WTC11 (cell line): ENCODE measurements around the gene RAB3D. TPM values are rescaled to one million over a fixed set of nuclear protein-coding genes. Genes with fewer than 3 reads are reported as not detected.

Experiments used
- ATAC-seq: fragments of 200-7000 bp; cut with Tn5 transposase; 2 replicates; pipeline ENCODE4 v1.10.0; 2021; ENCODE audit warnings: mild to moderate bottlenecking, moderate library complexity
- CTCF ChIA-PET: fragments of 300-600 bp; sonication (Branson Sonifier 250); formaldehyde crosslinking; loops from one replicate; lab custom pipeline; 2021; ENCODE audit warnings: antibody characterized with exemption; lab: Charles Lee
- POLR2A ChIA-PET: fragments of 350-600 bp; sonication (Branson Sonifier 250); formaldehyde crosslinking; loops from one replicate; lab custom pipeline; 2021; ENCODE audit warnings: antibody characterized with exemption; lab: Charles Lee
- DNase-seq: peaks from one replicate; pipeline ENCODE4 v3.0.0; 2021; ENCODE audit warnings: low spot score
- H3K27ac Mint-ChIP-seq: 2 replicates; pipeline ENCODE4 v1.8.0; 2021; ENCODE audit warnings: mixed read lengths
- H3K27me3 Mint-ChIP-seq: 2 replicates; pipeline ENCODE4 v1.8.0; 2021; ENCODE audit warnings: low read depth, mild to moderate bottlenecking, moderate library complexity, mixed read lengths
- H3K36me3 Mint-ChIP-seq: 2 replicates; pipeline ENCODE4 v1.8.0; 2021; ENCODE audit warnings: mixed read lengths
- H3K4me1 Mint-ChIP-seq: 2 replicates; pipeline ENCODE4 v1.8.0; 2022; ENCODE audit warnings: mixed read lengths
- H3K4me3 Mint-ChIP-seq: 2 replicates; pipeline ENCODE4 v1.8.0; 2021; ENCODE audit warnings: mild to moderate bottlenecking, moderate library complexity, mixed read lengths
- H3K9me3 Mint-ChIP-seq: 2 replicates; pipeline ENCODE4 v1.8.0; 2021; ENCODE audit warnings: mixed read lengths
- ATF2 ChIP-seq: sonication (generic); formaldehyde crosslinking; IDR thresholded peaks from 2 replicates; pipeline ENCODE4 v1.8.1; 2022; ENCODE audit warnings: low read depth, missing genetic modification reagents, borderline replicate concordance
- E2F4 ChIP-seq: sonication (generic); formaldehyde crosslinking; IDR thresholded peaks from 2 replicates; pipeline ENCODE4 v1.8.1; 2022; ENCODE audit warnings: low read depth, mild to moderate bottlenecking, moderate library complexity, missing genetic modification reagents, borderline replicate concordance
- RELA ChIP-seq: sonication (generic); formaldehyde crosslinking; IDR thresholded peaks from 2 replicates; pipeline ENCODE4 v1.8.1; 2022; ENCODE audit warnings: missing genetic modification reagents, mild to moderate bottlenecking, borderline replicate concordance
- TCF7 ChIP-seq: sonication (generic); formaldehyde crosslinking; IDR thresholded peaks from 2 replicates; pipeline ENCODE4 v1.8.0; 2022; ENCODE audit warnings: mild to moderate bottlenecking, low read depth, missing genetic modification reagents, moderate library complexity
- ZBTB21 ChIP-seq: sonication (generic); formaldehyde crosslinking; IDR thresholded peaks from 2 replicates; pipeline ENCODE4 v1.8.1; 2023; ENCODE audit warnings: mild to moderate bottlenecking, missing genetic modification reagents, borderline replicate concordance
- ZNF425 ChIP-seq: fragments of 250-450 bp; sonication (Bioruptor Pico); conservative IDR thresholded peaks from 2 replicates; pipeline ENCODE4 v1.9.0; 2021; ENCODE audit warnings: mild to moderate bottlenecking
- total RNA-seq: library from RNA; stranded (reverse); gene quantifications from 3 replicates; pipeline ENCODE4 v1.2.3, GENCODE V29; 2021

RAB3D gene
- total RNA-seq, 1 experiment from 2014 or later: 18.9 TPM

GRCh38 chr19:11273989-11274388, 65.5 kb downstream of the RAB3D start (continued):
- TF ChIP-seq ATF2 (CRISPR knock-in tag) (no peak), RELA (CRISPR knock-in tag) (no peak), ZBTB21 (CRISPR knock-in tag) (no peak)

- Mint-ChIP-seq H3K4me3 (no peak overlapping the region), H3K4me1 (peaks cover 6% of the 10 kb centered on the region), H3K27me3 (peaks cover 12% of the 10 kb centered on the region), H3K27ac (no peak overlapping the region), H3K36me3 (peaks cover 7% of the 10 kb centered on the region), H3K9me3 (peaks cover 10% of the 10 kb centered on the region)
- CTCF ChIA-PET: interaction anchor here (0.6 to 2.0 kb wide), 3 partner anchors 11 to 110 kb away, joined by 3 to 8 read pairs (median 6); partner anchors contain the start of genes DOCK6 and EPOR
- POLR2A ChIA-PET: no interaction called here
- DNase-seq (no peak), ATAC-seq (no peak)
- TF ChIP-seq ZNF425 (CRISPR knock-in tag) (no peak), E2F4 (no peak), TCF7 (CRISPR knock-in tag) (no peak)
Measured at GRCh38 chr19:11273296-11273695, 66.2 kb downstream of the RAB3D start.

Other genes starting within 250 kb of the RAB3D start
- gene SPC24, start 183.9 kb downstream of the RAB3D start, total RNA-seq: 52.0 to 62.2 TPM (median 58.3 TPM) in 3 replicates
- 31.8 to 35.1 TPM (median 33.2 TPM) in 3 replicates for gene KANK2, start 142.1 kb downstream of the RAB3D start, total RNA-seq
- 0.30 TPM in 1 of 3 replicates, not detected in the others for gene ANGPTL8, start 100.0 kb downstream of the RAB3D start, total RNA-seq
- 88.8 to 100 TPM (median 90.7 TPM) in 3 replicates for gene DOCK6, start 77.1 kb downstream of the RAB3D start, total RNA-seq
- gene TSPAN16, start 43.5 kb downstream of the RAB3D start, total RNA-seq: 0.30 TPM in 1 of 3 replicates, not detected in the others
- gene TMEM205, start 6.6 kb upstream of the RAB3D start, total RNA-seq: 69.9 to 78.3 TPM (median 76.0 TPM) in 3 replicates
- gene CCDC159, start 6.9 kb upstream of the RAB3D start, total RNA-seq: 5.5 to 8.5 TPM (median 6.8 TPM) in 3 replicates
- gene PLPPR2, start 15.8 kb upstream of the RAB3D start, total RNA-seq: 7.5 to 9.6 TPM (median 8.4 TPM) in 3 replicates
- gene SWSAP1, start 35.0 kb upstream of the RAB3D start, total RNA-seq: 2.4 to 3.9 TPM (median 3.0 TPM) in 3 replicates
- 16.8 to 20.9 TPM (median 20.4 TPM) in 3 replicates for gene EPOR, start 44.7 kb upstream of the RAB3D start, total RNA-seq
- gene RGL3, start 79.7 kb upstream of the RAB3D start, total RNA-seq: 69.0 to 88.3 TPM (median 86.0 TPM) in 3 replicates
- 4.1 to 5.8 TPM (median 4.8 TPM) in 3 replicates for gene ODAD3, start 95.5 kb upstream of the RAB3D start, total RNA-seq
- gene PRKCSH, start 96.0 kb upstream of the RAB3D start, total RNA-seq: 396 to 405 TPM (median 402 TPM) in 3 replicates
- 1.4 to 3.0 TPM (median 1.6 TPM) in 3 replicates for gene ELAVL3, start 141.4 kb upstream of the RAB3D start, total RNA-seq
- 10.3 to 13.4 TPM (median 11.5 TPM) in 3 replicates for gene ZNF653, start 166.2 kb upstream of the RAB3D start, total RNA-seq
- gene ECSIT, start 189.5 kb upstream of the RAB3D start, total RNA-seq: 56.4 to 64.1 TPM (median 61.7 TPM) in 3 replicates
- gene CNN1, start 199.2 kb upstream of the RAB3D start, total RNA-seq: 16.0 to 18.0 TPM (median 17.4 TPM) in 3 replicates
- gene ELOF1, start 219.6 kb upstream of the RAB3D start, total RNA-seq: 70.9 to 86.0 TPM (median 73.4 TPM) in 3 replicates
- 8.6 to 14.3 TPM (median 11.8 TPM) in 3 replicates for gene ACP5, start 238.0 kb upstream of the RAB3D start, total RNA-seq